ENCODE results near the gene GJA5. TPM values are rescaled to one million over a fixed set of nuclear protein-coding genes. Genes with fewer than 3 reads are reported as not detected.

Gene GJA5
- total and polyA plus RNA-seq, 8 donors = 67.6 to 109 (median 83.2) TPM

DNA sequence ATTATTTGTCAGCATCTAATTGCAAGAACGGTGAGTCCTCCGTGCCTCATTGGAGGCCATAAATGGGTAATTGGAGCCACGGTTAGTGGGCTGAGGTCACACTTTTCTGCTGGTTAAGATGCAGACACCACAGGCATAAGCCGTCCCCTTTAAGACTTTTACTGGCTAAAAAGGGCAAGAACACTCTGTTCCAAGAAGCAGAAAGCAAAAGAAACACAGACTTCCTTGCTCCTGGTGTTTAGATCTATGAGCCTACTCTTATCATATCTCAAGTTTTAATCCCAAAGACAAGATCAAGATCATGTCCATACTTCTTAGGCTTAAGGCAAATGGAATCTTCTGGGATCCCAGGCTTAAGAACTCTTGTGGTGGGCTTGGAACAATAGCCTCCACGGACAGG is 17.3 kb upstream of the GJA5 start:
- H3K4me3 ChIP-seq = no peak overlapping the region
- intact Hi-C loops (cut with DNase I) = no loop called here
- DNase-seq (no peak), ATAC-seq (no peak)
- TF ChIP-seq CTCF (IDR thresholded peaks at IDR 0.05) = no peak
- no peaks in the 10 kb centered on the region for H3K9me3 ChIP-seq
- no peaks in the 10 kb centered on the region for H3K27me3 ChIP-seq
- no peak overlapping the region for H3K27ac ChIP-seq
- no peaks in the 10 kb centered on the region for H3K36me3 ChIP-seq
- H3K4me1 ChIP-seq = no peaks in the 10 kb centered on the region

- ATAC-seq (peak; percentile 43), DNase-seq (peak in 1 of 4 donors; percentile 47)
- Histone ChIP-seq H3K36me3 (no peaks in the 10 kb centered on the region), H3K27ac (peak overlapping the region in 1 of 2 donors; percentile 46), H3K4me1 (peaks cover 0 to 14% of the 10 kb centered on the region in 2 donors), H3K27me3 (no peaks in the 10 kb centered on the region), H3K9me3 (no peaks in the 10 kb centered on the region), H3K4me3 (peak overlapping the region; percentile 32 to 33)
- intact Hi-C loops (cut with DNase I) = no loop called here
- no peak for TF ChIP-seq CTCF (IDR thresholded peaks at IDR 0.05)
Measured at GRCh38 chr1:147773215-147773715, 12.9 kb upstream of the GJA5 start.

- DNase-seq (no peak), ATAC-seq (no peak)
- H3K36me3 ChIP-seq = no peaks in the 10 kb centered on the region
- no peak for TF ChIP-seq CTCF (IDR thresholded peaks at IDR 0.05)
- H3K4me1 ChIP-seq = peaks cover 3 to 15% of the 10 kb centered on the region in 2 donors
- H3K27me3 ChIP-seq = no peaks in the 10 kb centered on the region
- peak overlapping the region; percentile 32 to 33 for H3K4me3 ChIP-seq
- H3K9me3 ChIP-seq = no peaks in the 10 kb centered on the region
- intact Hi-C loops (cut with DNase I) = no loop called here
- H3K27ac ChIP-seq = peak overlapping the region in 1 of 2 donors; percentile 46
Measured at GRCh38 chr1:147772570-147772969, 12.2 kb upstream of the GJA5 start.

DNA sequence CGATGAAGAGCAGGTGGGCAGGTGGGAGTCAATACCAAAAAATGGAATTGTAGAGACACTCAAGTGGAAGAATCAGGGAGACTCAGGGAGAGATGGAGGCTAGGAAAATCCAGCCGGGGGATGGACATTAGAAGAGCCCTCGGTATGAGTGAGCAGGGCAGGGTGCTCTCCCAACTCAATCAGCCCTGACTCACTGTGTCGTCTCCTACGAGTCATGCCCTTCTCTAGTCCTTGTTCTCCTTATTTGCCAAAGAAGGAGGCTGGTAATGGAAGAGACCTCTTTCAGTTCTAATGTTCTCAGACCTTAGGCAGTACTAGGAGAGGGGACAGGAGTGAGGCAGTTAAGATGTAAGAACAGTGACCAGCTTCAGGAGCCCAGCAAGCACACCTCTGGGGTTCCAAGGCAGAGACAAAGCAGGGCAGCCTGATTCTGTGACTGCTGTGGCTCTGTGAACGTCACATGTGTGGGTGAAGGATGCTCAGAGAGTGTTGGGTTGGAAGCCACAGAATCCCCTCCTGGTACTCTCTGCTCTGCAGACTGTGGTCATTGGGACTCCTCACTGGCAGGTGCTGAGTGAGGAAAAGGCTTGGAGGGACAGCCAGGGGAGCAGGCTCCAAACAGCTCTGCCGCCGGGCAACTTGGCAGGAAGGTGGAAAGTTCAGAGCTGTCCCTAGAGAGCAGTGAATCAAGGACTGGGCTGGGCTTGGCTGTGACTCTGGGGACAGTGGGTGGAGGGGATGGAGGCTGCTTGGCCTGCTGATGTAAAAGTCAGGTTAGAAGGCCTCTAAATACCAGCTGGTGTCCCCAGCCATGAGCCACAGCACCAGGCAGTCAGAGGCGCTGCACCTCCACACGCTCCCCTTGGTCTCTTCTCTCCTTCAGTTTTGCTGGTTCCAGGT is 11.1 kb upstream of the GJA5 start:
- no peaks in the 10 kb centered on the region for H3K27me3 ChIP-seq
- DNase-seq (no peak), ATAC-seq (peak; percentile 22)
- intact Hi-C loops (cut with DNase I) = no loop called here
- peak overlapping the region; percentile 32 to 33 for H3K4me3 ChIP-seq
- H3K9me3 ChIP-seq = no peaks in the 10 kb centered on the region
- peak overlapping the region in 1 of 2 donors; percentile 44 for H3K27ac ChIP-seq
- H3K4me1 ChIP-seq = peaks cover 4 to 15% of the 10 kb centered on the region in 2 donors
- TF ChIP-seq CTCF (IDR thresholded peaks at IDR 0.05) = no peak
- H3K36me3 ChIP-seq = no peaks in the 10 kb centered on the region

DNA sequence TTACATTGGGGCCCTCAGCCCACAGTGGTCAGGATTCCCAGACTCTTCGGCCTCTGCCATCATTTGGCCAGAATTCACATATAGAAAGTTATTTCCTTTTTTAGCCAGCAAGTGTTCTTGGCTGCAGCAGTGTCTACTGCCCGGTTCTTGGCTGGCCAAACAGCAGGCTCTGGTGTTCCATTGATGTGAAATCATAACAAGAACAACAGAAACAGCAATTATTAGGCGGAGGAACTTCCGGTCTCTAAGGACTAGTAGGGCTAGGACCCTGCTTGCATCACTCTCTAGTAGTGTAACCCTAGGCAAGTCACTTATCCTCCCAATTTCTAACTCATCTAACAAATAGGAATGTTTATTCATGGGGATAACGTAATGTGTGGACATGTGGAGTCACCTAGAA is 8.7 kb upstream of the GJA5 start:
- no peaks in the 10 kb centered on the region for H3K36me3 ChIP-seq
- TF ChIP-seq CTCF (IDR thresholded peaks at IDR 0.05) = no peak
- no peak overlapping the region for H3K27ac ChIP-seq
- H3K27me3 ChIP-seq = no peaks in the 10 kb centered on the region
- H3K9me3 ChIP-seq = no peaks in the 10 kb centered on the region
- DNase-seq = peak in 1 of 4 donors; percentile 41
- no peak for ATAC-seq
- no peak overlapping the region for H3K4me3 ChIP-seq
- H3K4me1 ChIP-seq = peaks cover 4 to 15% of the 10 kb centered on the region in 2 donors
- intact Hi-C loops (cut with DNase I) = no loop called here

Measured in left lung (tissue), 10 donors.